IMR-90 (cell line): ENCODE results near the gene KRTCAP2. TPM values are rescaled to one million over a fixed set of nuclear protein-coding genes. Genes with fewer than 3 reads are reported as not detected.
A peak's percentile ranks its signal among the peaks of the same experiment; 100 is the strongest.

ENCODE experiments used
- ATAC-seq: fragments of 200-7000 bp; cut with Tn5 transposase; 2 replicates; pipeline ENCODE4 v1.9.1; 2020; ENCODE audit warnings: low read depth, mild to moderate bottlenecking, moderate library complexity
- BruUV-seq: library from RNA; stranded (reverse); fragments of 400-500 nt; replicated peaks from 2 replicates; lab custom pipeline; 2021; lab: Mats Ljungman, UMichigan
- CTCF ChIA-PET: fragments of 300-600 bp; formaldehyde crosslinking; extraction: SDS; loops from one replicate; lab custom pipeline; 2021; ENCODE audit warnings: antibody characterized with exemption; lab: Yijun Ruan, JAX
- POLR2A ChIA-PET: fragments of 300-600 bp; sonication (Branson Sonifier 250); formaldehyde crosslinking; loops from one replicate; lab custom pipeline; 2022; ENCODE audit warnings: antibody characterized with exemption; ENCODE audit not compliant: unreplicated experiment; lab: Charles Lee
- DNase-seq: peaks from one replicate; pipeline ENCODE4 v3.0.0; 2013
- H2AFZ ChIP-seq: replicated peaks from 2 replicates; pipeline ENCODE3; 2013; ENCODE audit warnings: low read length, mild to moderate bottlenecking; ENCODE audit not compliant: poor library complexity
- H2AK5ac ChIP-seq: 2 replicates; pipeline ENCODE4 v1.6.1; 2013; ENCODE audit warnings: low read depth, low read length, inconsistent platforms
- H2AK9ac ChIP-seq: replicated peaks from 2 replicates; pipeline ENCODE3; 2013; ENCODE audit warnings: mild to moderate bottlenecking, low read depth, low read length, moderate library complexity; ENCODE audit not compliant: poor library complexity
- H2BK120ac ChIP-seq: 2 replicates; pipeline ENCODE4 v1.6.1; 2013; ENCODE audit warnings: low read depth, low read length, inconsistent platforms
- H2BK15ac ChIP-seq: 3 replicates; pipeline ENCODE4 v1.6.1; 2013; ENCODE audit warnings: low read depth, low read length, inconsistent platforms
- H2BK20ac ChIP-seq: 2 replicates; pipeline ENCODE4 v1.6.1; 2013; ENCODE audit warnings: low read depth, mild to moderate bottlenecking, inconsistent platforms, low read length, moderate library complexity
- H2BK5ac ChIP-seq: 2 replicates; pipeline ENCODE4 v1.6.1; 2013; ENCODE audit warnings: mild to moderate bottlenecking, low read depth, low read length, inconsistent platforms; ENCODE audit not compliant: poor library complexity, severe bottlenecking
- H3K14ac ChIP-seq: replicated peaks from 2 replicates; pipeline ENCODE4 v1.6.1; 2013; ENCODE audit warnings: low read depth, low read length, inconsistent platforms
- H3K18ac ChIP-seq: 2 replicates; pipeline ENCODE4 v1.6.1; 2013; ENCODE audit warnings: low read depth, low read length, control low read depth
- H3K23ac ChIP-seq: 2 replicates; pipeline ENCODE4 v1.6.1; 2013; ENCODE audit warnings: low read depth, low read length, inconsistent platforms
- H3K27ac ChIP-seq: 2 replicates; pipeline ENCODE4 v1.5.1; 2013; ENCODE audit warnings: mild to moderate bottlenecking, control low read depth, low read length; ENCODE audit not compliant: insufficient read depth
- H3K27me3 ChIP-seq: 2 replicates; pipeline ENCODE4 v1.6.1; 2013; ENCODE audit warnings: low read length; ENCODE audit not compliant: control insufficient read depth, insufficient read depth
- H3K36me3 ChIP-seq: 2 replicates; pipeline ENCODE4 v1.6.1; 2013; ENCODE audit warnings: low read length, mixed read lengths; ENCODE audit not compliant: control insufficient read depth, insufficient read depth
- H3K4ac ChIP-seq: 2 replicates; pipeline ENCODE4 v1.6.1; 2013; ENCODE audit warnings: low read depth, low read length, inconsistent platforms
- H3K4me1 ChIP-seq: 2 replicates; pipeline ENCODE4 v1.6.1; 2013; ENCODE audit warnings: low read length, mixed read lengths; ENCODE audit not compliant: control insufficient read depth, insufficient read depth
- H3K4me2 ChIP-seq: 2 replicates; pipeline ENCODE4 v1.6.1; 2013; ENCODE audit warnings: low read depth, mild to moderate bottlenecking, control low read depth, low read length, moderate library complexity
- H3K4me3 ChIP-seq: 2 replicates; pipeline ENCODE4 v1.5.1; 2013; ENCODE audit warnings: low read depth, mild to moderate bottlenecking, control low read depth, low read length, moderate library complexity; ENCODE audit not compliant: insufficient read depth
- H3K56ac ChIP-seq: 2 replicates; pipeline ENCODE4 v1.6.1; 2013; ENCODE audit warnings: low read length, inconsistent platforms; ENCODE audit not compliant: insufficient read depth; ENCODE audit errors: extremely low read depth
- H3K79me1 ChIP-seq, 2 experiments: 2 replicates each; pipeline ENCODE4 v1.6.1; 2013; ENCODE audit warnings: low read length in 2 of 2, inconsistent platforms in 1 of 2, low read depth in 1 of 2
- H3K9ac ChIP-seq: 2 replicates; pipeline ENCODE4 v1.6.1; 2013; ENCODE audit warnings: low read depth, low read length, control low read depth
- H3K9me1 ChIP-seq: 2 replicates; pipeline ENCODE4 v1.6.1; 2013; ENCODE audit warnings: low read length, inconsistent platforms; ENCODE audit not compliant: insufficient read depth
- H3K9me3 ChIP-seq: 2 replicates; pipeline ENCODE4 v1.6.1; 2013; ENCODE audit warnings: low read length; ENCODE audit not compliant: control insufficient read depth, insufficient read depth
- H4K20me1 ChIP-seq: 2 replicates; pipeline ENCODE4 v1.6.1; 2013; ENCODE audit warnings: low read length, inconsistent platforms; ENCODE audit not compliant: insufficient read depth
- H4K5ac ChIP-seq: 2 replicates; pipeline ENCODE4 v1.6.1; 2013; ENCODE audit warnings: mild to moderate bottlenecking, low read depth, low read length, control low read depth
- H4K8ac ChIP-seq, 2 experiments: 2 replicates each; pipeline ENCODE4 v1.6.1; 2013; ENCODE audit warnings: low read depth in 2 of 2, low read length in 2 of 2, control low read depth in 1 of 2, inconsistent platforms in 1 of 2
- H4K91ac ChIP-seq: 2 replicates; pipeline ENCODE4 v1.6.1; 2013; ENCODE audit warnings: low read depth, low read length, inconsistent platforms; ENCODE audit not compliant: insufficient read depth
- CEBPB ChIP-seq: IDR thresholded peaks from 2 replicates; pipeline ENCODE4 v1.6.1; 2012; ENCODE audit warnings: low read depth, low read length, improper control_type of control experiment
- CTCF ChIP-seq: conservative IDR thresholded peaks from 2 replicates; pipeline ENCODE4 v1.5.1; 2012; ENCODE audit warnings: mild to moderate bottlenecking, low read depth, low read length, improper control_type of control experiment
- ELK1 ChIP-seq: fragments of 150-350 bp; IDR thresholded peaks from 2 replicates; pipeline ENCODE4 v1.6.1; 2016; ENCODE audit warnings: low read depth, mild to moderate bottlenecking, low read length, moderate library complexity, borderline replicate concordance
- MAFK ChIP-seq: IDR thresholded peaks from 2 replicates; pipeline ENCODE4 v1.6.1; 2012; ENCODE audit warnings: low read depth, low read length, improper control_type of control experiment
- MAZ ChIP-seq: IDR thresholded peaks from 2 replicates; pipeline ENCODE4 v1.6.1; 2012; ENCODE audit warnings: low read depth, mild to moderate bottlenecking, low read length, improper control_type of control experiment, moderate library complexity, borderline replicate concordance
- NFE2L2 ChIP-seq: fragments of 150-350 bp; IDR thresholded peaks from 2 replicates; pipeline ENCODE4 v1.6.1; 2016; ENCODE audit warnings: low read depth, mild to moderate bottlenecking, low read length
- RCOR1 ChIP-seq: IDR thresholded peaks from 2 replicates; pipeline ENCODE4 v1.6.1; 2012; ENCODE audit warnings: mild to moderate bottlenecking, low read length, improper control_type of control experiment; ENCODE audit not compliant: insufficient replicate concordance
- RFX5 ChIP-seq: IDR thresholded peaks from 2 replicates; pipeline ENCODE4 v1.8.0; 2012; ENCODE audit warnings: low read depth, mild to moderate bottlenecking, low read length, moderate library complexity
- SMC3 ChIP-seq: fragments of 150-350 bp; IDR thresholded peaks from 2 replicates; pipeline ENCODE4 v1.6.1; 2016; ENCODE audit warnings: low read depth, mild to moderate bottlenecking, antibody characterized with exemption, low read length, moderate library complexity
- WGBS, 2 experiments: methylation state at CpG; one replicate each; pipeline versions ENCODE4 v1.1.5 to v1.1.7; 2013; ENCODE audit warnings: missing lambda C conversion rate in 2 of 2; ENCODE audit not compliant: insufficient read length in 1 of 2; ENCODE audit errors: extremely low coverage in 2 of 2; 5-methylcytosine and 5-hydroxymethylcytosine counted together
- dilution Hi-C: fragments of 300-500 bp; cut with HindIII; formaldehyde crosslinking; loops from one replicate; pipeline ENCODE4 v1.14.3; 2018; ENCODE audit warnings: low sequenced_read_pairs; ENCODE audit not compliant: unreplicated experiment
- in situ Hi-C: fragments of 300-500 bp; cut with MboI; formaldehyde crosslinking; loops from 3 replicates; pipeline ENCODE4 v1.14.3; 2019; ENCODE audit warnings: low sequenced_read_pairs, inconsistent platforms, mixed read lengths
- intact Hi-C: fragments of 100-400 bp; cut with micrococcal nuclease; formaldehyde crosslinking; loops from 2 replicates; pipeline ENCODE4 v1.10.0; 2022
- polyA plus RNA-seq, 3 experiments: library from polyadenylated mRNA; depleted of rRNA; stranded (reverse); fragments of >200 nt; gene quantifications; 2 replicates each; pipeline ENCODE4 v1.2.3, GENCODE V29; 2012; ENCODE audit warnings: low replicate concordance in 1 of 3
- total RNA-seq: library from RNA; depleted of rRNA; stranded (reverse); fragments of >200 nt; gene quantifications from 2 replicates; pipeline ENCODE4 v1.2.3, GENCODE V29; 2012

The KRTCAP2 gene
- total and polyA plus RNA-seq, 2 of the 4 experiments (the other 2 are of a cell fraction), result 76.7 to 232 TPM

GRCh38 chr1:155133799-155134281, 39.3 kb downstream of the KRTCAP2 start:
- Histone ChIP-seq H4K5ac (no peak overlapping the region), H2BK5ac (no peak overlapping the region), H4K91ac (no peak overlapping the region), H3K4me1 (peaks cover 17% of the 10 kb centered on the region), H3K27ac (no peak overlapping the region), H3K4me2 (no peak overlapping the region), H3K9me3 (no peaks in the 10 kb centered on the region), H4K20me1 (no peaks in the 10 kb centered on the region), H3K23ac (no peak overlapping the region), H2AK5ac (peak overlapping the region; percentile 34; the same call in 1 of the 2 replicates), H3K56ac (no peak overlapping the region), H3K9me1 (peaks cover 24% of the 10 kb centered on the region; the same call in 1 of the 2 replicates), H3K4ac (no peak overlapping the region), H3K14ac (no peak overlapping the region), H3K4me3 (no peak overlapping the region), H2AK9ac (no peak overlapping the region), H4K8ac (no peak overlapping the region), H2BK120ac (no peak overlapping the region), H3K9ac (no peak overlapping the region), H2BK20ac (no peak overlapping the region), H3K36me3 (peaks cover 9% of the 10 kb centered on the region), H3K79me1 (peaks cover 16 to 32% of the 10 kb centered on the region in 2 experiments), H3K18ac (no peak overlapping the region), H2BK15ac (no peak overlapping the region), H2AFZ (peak overlapping the region; percentile 25), H3K27me3 (peaks cover 5% of the 10 kb centered on the region)
- dilution Hi-C loops, result no loop called here
- intact Hi-C loops, result no loop called here
- 90% methylated on average over 2 of the region's 7 CpGs; no CpG with 5 or more reads in 1 of the 2 experiments for WGBS, 2 experiments
- TF ChIP-seq MAZ, result no peak
- no peak for TF ChIP-seq RCOR1
- no peak for TF ChIP-seq CTCF
- TF ChIP-seq NFE2L2, result no peak
- TF ChIP-seq CEBPB, result no peak
- TF ChIP-seq MAFK, result no peak
- no peak for TF ChIP-seq SMC3
- no peak for TF ChIP-seq ELK1
- TF ChIP-seq RFX5, result no peak
- ChIA-PET POLR2A (no interaction called here), CTCF (no interaction called here)
- ATAC-seq (no peak), DNase-seq (no peak)
- in situ Hi-C loops, result no loop called here
- BruUV-seq, result no TSS peak
